Activated CD8-positive, alpha-beta memory T cell treated with anti-CD3 and anti-CD28 coated beads, Interleukin-2, amount 10 ng/mL, durations not matched to agents 7 days and 5 days (primary cell): ENCODE data around the gene SYCN. TPM values are rescaled to one million over a fixed set of nuclear protein-coding genes. Genes with fewer than 3 reads are reported as not detected.

Experiments
- ATAC-seq: fragments of 150-1000 bp; cut with Tn5 transposase; one replicate; pipeline ENCODE4 v1.10.0; 2021; ENCODE audit warnings: moderate library complexity
- CTCF ChIA-PET: fragments of 350-600 bp; sonication (Branson Sonifier 250); formaldehyde crosslinking; loops from one replicate; lab custom pipeline; 2021; ENCODE audit warnings: antibody characterized with exemption; lab: Charles Lee
- DNase-seq: peaks from one replicate; pipeline ENCODE4 v3.0.0-alpha.2; 2020
- H3K27ac Mint-ChIP-seq: one replicate; pipeline ENCODE4 v1.8.0; 2021; ENCODE audit warnings: mild to moderate bottlenecking, mixed read lengths
- H3K27me3 Mint-ChIP-seq: one replicate; pipeline ENCODE4 v1.8.0; 2021; ENCODE audit warnings: mixed read lengths
- H3K36me3 Mint-ChIP-seq: one replicate; pipeline ENCODE4 v1.8.0; 2021; ENCODE audit warnings: mild to moderate bottlenecking, mixed read lengths
- H3K4me1 Mint-ChIP-seq: one replicate; pipeline ENCODE4 v1.8.0; 2021; ENCODE audit warnings: mixed read lengths
- H3K4me3 Mint-ChIP-seq: one replicate; pipeline ENCODE4 v1.8.0; 2021; ENCODE audit warnings: mild to moderate bottlenecking, moderate library complexity, mixed read lengths
- H3K9me3 Mint-ChIP-seq: one replicate; pipeline ENCODE4 v1.8.0; 2022; ENCODE audit warnings: low read depth, mixed read lengths
- total RNA-seq, 2 experiments: library from RNA; stranded (reverse); gene quantifications; one replicate each; pipeline ENCODE4 v1.2.3, GENCODE V29; 2021

The SYCN gene
- total RNA-seq, 2 experiments from 2014 or later: not detected

DNA sequence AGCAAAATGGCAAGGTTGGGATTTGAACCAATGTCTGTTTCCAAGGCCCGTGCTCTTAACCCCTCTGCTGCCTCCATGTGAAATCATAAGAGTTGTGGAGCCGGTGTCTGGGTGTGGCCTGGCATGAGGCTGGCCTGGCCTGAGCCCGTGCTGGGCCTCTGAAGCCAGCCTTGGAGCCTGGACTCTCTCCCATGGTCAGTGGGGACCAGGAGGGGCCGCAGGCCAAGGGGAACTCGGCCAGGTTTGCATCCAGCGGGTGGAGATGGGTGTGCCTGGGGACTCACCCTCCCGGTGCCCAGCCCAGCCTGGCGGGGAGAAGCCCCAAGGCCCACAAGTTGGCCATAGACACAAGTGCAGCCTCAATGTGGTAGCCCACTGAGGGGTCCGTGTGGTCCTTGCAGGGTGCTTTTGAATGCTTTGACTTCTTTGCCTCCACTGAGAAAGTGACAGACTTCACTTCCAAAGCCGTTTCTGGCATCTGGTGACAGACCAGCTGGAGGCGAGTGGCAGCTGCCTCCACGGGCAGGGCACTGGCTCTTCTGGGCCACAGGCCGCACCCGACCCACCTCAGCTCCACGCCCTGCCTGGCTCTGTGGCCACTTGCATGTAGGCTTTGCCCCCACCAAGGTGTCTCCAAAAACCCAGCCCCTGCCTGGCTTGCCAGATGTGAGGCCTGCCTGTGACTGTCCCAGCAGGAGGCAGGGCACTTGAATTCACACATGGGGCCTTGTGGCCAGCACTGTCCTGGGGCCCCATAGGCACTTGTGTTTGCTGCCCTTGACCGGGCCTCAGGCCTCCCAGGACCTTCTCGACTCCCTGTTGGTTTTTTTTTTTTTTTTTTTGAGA lies 33.5 kb downstream of the SYCN start:
- DNase-seq: no peak
- CTCF ChIA-PET: interaction anchor here (0.7 kb wide), 1 partner anchor 23 kb away, joined by 3 read pairs; no protein-coding TSS in a partner anchor
- no peaks in the 10 kb centered on the region for H3K9me3 Mint-ChIP-seq
- no peak overlapping the region for H3K4me3 Mint-ChIP-seq
- no peak overlapping the region for H3K27ac Mint-ChIP-seq
- ATAC-seq: no peak
- no peaks in the 10 kb centered on the region for H3K4me1 Mint-ChIP-seq
- H3K27me3 Mint-ChIP-seq: no peaks in the 10 kb centered on the region
- no peaks in the 10 kb centered on the region for H3K36me3 Mint-ChIP-seq

DNA sequence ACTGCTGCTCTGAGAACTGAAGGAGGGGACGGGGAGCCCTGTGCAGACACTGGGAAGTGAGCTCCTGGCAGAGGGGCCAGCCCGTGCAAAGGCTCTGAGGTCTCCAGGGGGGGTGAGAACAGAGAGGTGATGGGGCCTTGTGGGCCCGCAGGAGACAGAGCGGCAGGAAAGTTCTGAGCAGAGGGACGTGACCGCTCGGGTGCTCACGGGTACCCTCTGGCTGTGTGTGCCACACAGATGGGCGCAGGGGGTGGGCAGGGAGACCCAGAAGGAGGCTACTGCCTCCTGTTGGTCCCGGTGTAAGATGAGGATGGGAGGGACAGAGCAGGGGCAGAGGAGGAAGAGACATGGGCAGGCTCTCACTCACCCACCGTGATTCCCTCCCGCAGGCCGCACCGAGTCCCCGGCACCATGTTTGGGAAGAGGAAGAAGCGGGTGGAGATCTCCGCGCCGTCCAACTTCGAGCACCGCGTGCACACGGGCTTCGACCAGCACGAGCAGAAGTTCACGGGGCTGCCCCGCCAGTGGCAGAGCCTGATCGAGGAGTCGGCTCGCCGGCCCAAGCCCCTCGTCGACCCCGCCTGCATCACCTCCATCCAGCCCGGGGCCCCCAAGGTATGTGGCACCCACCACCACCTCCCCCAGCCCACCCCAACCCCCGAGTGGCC lies 34.8 kb downstream of the SYCN start:
- Mint-ChIP-seq H3K27me3 (no peaks in the 10 kb centered on the region), H3K4me3 (no peak overlapping the region), H3K36me3 (no peaks in the 10 kb centered on the region), H3K9me3 (no peaks in the 10 kb centered on the region), H3K4me1 (no peaks in the 10 kb centered on the region), H3K27ac (no peak overlapping the region)
- CTCF ChIA-PET: no interaction called here
- ATAC-seq: no peak
- no peak for DNase-seq

GRCh38 chr19:39168258-39169142 lies 35.6 kb downstream of the SYCN start:
- H3K9me3 Mint-ChIP-seq: no peaks in the 10 kb centered on the region
- no peak overlapping the region for H3K4me3 Mint-ChIP-seq
- H3K36me3 Mint-ChIP-seq: no peaks in the 10 kb centered on the region
- no peak for ATAC-seq
- DNase-seq: no peak
- no peaks in the 10 kb centered on the region for H3K4me1 Mint-ChIP-seq
- no peak overlapping the region for H3K27ac Mint-ChIP-seq
- CTCF ChIA-PET: no interaction called here
- H3K27me3 Mint-ChIP-seq: no peaks in the 10 kb centered on the region

DNA sequence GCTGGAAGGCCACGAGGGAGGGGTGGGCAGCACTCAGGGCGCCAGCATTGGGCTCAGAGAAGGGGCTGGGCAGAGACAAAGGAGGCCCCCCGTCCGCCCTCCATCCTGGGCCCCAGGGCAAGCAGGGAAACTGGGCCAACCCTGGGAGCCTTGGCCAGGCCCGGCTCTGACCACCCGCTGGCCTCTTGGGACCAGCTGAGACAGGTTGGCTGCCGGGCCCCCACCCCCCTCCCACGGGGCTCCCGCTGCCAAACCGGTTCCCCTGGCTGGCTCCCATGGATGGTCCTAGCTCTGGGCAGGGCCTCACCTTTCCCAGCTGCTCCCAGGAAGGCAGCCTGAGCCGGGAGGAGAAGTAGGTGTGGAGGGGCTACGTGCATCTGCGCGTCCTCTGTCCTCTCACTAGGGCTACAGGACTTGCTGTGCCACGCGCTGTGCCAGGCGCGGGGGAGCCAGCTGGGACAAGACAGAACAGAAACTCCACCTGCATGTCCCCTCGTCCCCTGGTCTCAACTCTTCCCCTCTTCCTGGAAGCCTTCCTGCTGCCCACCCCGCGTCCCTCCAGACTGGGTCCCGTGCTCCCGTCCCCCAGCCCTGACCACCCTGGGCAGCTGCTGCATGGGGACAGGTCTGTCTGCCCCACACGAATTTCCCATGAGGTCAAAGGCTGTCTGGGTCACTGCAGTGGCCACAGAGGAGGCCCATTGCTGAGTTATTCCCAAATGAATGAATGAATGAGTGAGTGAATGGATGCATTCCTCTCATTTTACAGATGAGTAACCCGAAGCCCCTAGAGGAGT lies 36.4 kb downstream of the SYCN start:
- ATAC-seq: no peak
- Mint-ChIP-seq H3K36me3 (no peaks in the 10 kb centered on the region), H3K4me3 (no peak overlapping the region), H3K27me3 (no peaks in the 10 kb centered on the region), H3K4me1 (peaks cover 3% of the 10 kb centered on the region), H3K27ac (no peak overlapping the region), H3K9me3 (no peaks in the 10 kb centered on the region)
- CTCF ChIA-PET: no interaction called here
- no peak for DNase-seq

DNA sequence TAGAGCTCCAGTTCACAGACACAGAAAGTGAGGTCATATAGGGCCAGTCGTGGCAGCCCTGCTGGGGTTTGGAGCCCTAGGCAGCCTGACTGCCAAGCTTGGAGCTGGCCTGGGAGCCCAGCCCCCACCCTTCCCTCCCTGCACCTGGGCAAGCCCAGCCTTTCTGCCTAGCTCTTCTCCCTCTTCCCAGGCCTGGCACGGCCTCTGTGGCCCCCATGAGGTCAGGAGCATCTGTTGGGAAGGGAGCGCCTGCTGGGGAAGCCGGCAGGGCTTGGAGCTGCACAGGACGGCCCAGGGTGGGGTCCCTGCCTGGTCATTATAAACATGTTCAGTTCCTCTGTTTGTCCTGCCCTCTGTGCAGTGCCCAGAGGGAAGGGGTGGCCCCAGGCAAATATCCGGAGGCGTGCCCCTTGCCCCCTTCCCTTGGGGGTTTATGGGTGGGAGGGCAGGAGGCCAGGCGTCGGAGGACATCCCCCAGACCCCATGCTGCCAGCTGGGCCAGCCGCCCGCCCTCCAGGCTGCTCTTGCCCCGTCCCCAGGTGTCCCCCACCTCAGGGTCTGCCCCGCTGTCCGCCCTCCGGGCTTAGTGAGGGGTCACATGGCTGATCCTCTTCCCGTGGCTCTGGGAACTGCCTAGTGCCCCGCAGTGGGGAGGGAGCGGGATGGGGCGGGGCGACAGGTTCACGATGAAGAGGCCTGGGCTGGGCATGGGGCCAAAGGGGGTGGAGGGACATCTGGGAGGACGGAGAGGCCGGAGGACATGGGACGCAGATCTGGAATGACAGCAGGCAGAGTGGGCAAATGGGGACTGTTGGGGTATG lies 37.3 kb downstream of the SYCN start:
- Mint-ChIP-seq H3K9me3 (no peaks in the 10 kb centered on the region), H3K27me3 (no peaks in the 10 kb centered on the region), H3K4me3 (no peak overlapping the region), H3K27ac (no peak overlapping the region), H3K4me1 (peaks cover 5% of the 10 kb centered on the region), H3K36me3 (no peaks in the 10 kb centered on the region)
- no peak for DNase-seq
- CTCF ChIA-PET: no interaction called here
- no peak for ATAC-seq

DNA sequence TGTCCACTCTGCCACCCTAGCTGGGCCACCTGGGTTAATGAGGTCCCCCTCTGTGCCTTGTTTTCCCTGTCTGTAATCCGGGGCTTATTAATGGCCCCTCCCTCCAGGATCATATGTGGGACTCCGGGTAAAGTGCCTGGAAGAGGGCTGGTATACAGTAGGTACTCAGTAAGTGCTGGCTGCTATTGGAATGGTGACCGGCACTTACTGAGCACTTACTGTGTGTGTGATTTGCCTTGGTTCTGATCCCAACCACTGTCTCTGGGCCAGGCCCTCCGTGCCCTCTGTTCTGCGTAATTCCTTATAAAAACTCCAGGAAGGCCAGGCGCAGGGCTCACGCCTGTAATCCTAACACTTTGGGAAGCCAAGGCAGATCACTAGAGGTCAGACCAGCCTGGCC lies 38.2 kb downstream of the SYCN start:
- H3K27ac Mint-ChIP-seq: no peak overlapping the region
- no peaks in the 10 kb centered on the region for H3K36me3 Mint-ChIP-seq
- no peaks in the 10 kb centered on the region for H3K9me3 Mint-ChIP-seq
- H3K4me3 Mint-ChIP-seq: no peak overlapping the region
- no peak for DNase-seq
- no peak for ATAC-seq
- CTCF ChIA-PET: no interaction called here
- H3K27me3 Mint-ChIP-seq: no peaks in the 10 kb centered on the region
- H3K4me1 Mint-ChIP-seq: peaks cover 5% of the 10 kb centered on the region

DNA sequence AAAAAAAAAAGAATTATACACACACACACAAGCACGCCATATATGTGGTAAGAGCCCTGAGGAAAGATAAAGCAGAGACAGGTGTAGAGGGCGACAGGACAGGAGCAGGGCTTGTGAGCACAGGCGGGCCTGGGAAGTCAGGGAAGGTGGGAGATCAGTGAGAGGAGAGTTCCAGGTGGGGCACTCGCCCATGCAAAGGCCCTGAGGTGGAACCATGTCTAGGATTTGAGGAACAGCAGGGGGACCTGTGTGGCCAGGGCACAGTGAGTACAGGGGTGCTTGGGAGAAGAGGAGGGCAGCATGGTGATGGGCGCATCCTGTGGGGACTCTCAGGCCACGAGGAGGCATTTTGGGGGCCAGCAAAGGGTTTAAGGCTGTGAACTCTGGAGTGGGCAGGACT lies 39.8 kb downstream of the SYCN start:
- CTCF ChIA-PET: interaction anchor here (1.5 to 2.3 kb wide), 2 partner anchors 55 to 112 kb away, joined by 4 to 7 read pairs; no protein-coding TSS in a partner anchor
- no peak for DNase-seq
- no peak for ATAC-seq
- H3K27me3 Mint-ChIP-seq: no peaks in the 10 kb centered on the region
- no peak overlapping the region for H3K27ac Mint-ChIP-seq
- no peaks in the 10 kb centered on the region for H3K9me3 Mint-ChIP-seq
- peaks cover 9% of the 10 kb centered on the region for H3K4me1 Mint-ChIP-seq
- H3K36me3 Mint-ChIP-seq: no peaks in the 10 kb centered on the region
- H3K4me3 Mint-ChIP-seq: no peak overlapping the region

- Mint-ChIP-seq H3K4me1 (peaks cover 9% of the 10 kb centered on the region), H3K27ac (no peak overlapping the region), H3K36me3 (no peaks in the 10 kb centered on the region), H3K27me3 (no peaks in the 10 kb centered on the region), H3K9me3 (no peaks in the 10 kb centered on the region), H3K4me3 (no peak overlapping the region)
- DNase-seq: no peak
- no peak for ATAC-seq
- CTCF ChIA-PET: interaction anchor here (1.5 to 2.3 kb wide), 2 partner anchors 54 to 112 kb away, joined by 4 to 7 read pairs; no protein-coding TSS in a partner anchor
These were observed 40.4 kb downstream of the SYCN start for GRCh38 chr19:39163621-39164020.

DNA sequence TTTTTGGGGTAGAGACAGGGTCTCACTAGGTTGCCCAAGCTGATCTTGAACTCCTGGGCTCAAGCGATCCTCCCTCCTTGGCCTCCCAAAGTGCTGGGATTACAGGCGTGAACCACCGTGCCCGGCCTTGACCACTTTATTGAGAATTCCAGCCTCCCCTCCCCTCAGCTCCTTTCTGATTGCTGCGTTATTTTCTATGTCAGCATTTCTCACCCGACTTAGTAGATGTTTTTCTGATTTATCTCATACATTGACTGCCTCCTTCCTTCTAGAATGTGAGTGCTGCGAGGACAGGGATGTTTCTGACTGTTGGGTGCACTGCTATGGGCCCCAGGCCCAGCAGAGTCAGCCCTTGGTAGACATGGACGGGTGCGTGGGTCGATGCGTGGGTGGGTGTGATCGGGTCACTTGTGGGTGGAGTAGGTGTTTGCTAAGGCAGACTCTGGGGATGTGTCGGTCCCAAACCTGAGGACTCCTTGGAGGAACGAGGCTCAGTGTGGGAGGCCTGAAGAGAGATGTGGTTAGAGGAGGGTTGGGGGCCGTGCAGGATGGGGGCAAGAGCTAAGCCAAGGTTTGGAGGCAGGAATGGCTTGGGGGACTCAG lies 41.5 kb downstream of the SYCN start:
- CTCF ChIA-PET: interaction anchor here (0.5 to 2.3 kb wide), 4 partner anchors 53 to 205 kb away, joined by 3 to 7 read pairs (median 4); no protein-coding TSS in a partner anchor

GRCh38 chr19:39160889-39161672 lies 43.0 kb downstream of the SYCN start:
- no peak overlapping the region for H3K4me3 Mint-ChIP-seq
- DNase-seq (no peak), ATAC-seq (no peak)
- CTCF ChIA-PET: no interaction called here
- no peak overlapping the region for H3K27ac Mint-ChIP-seq
- no peaks in the 10 kb centered on the region for H3K9me3 Mint-ChIP-seq
- H3K4me1 Mint-ChIP-seq: peaks cover 17% of the 10 kb centered on the region
- H3K27me3 Mint-ChIP-seq: no peaks in the 10 kb centered on the region
- no peaks in the 10 kb centered on the region for H3K36me3 Mint-ChIP-seq

More for the DNA sequence above, 41.5 kb downstream of the SYCN start:
- no peak overlapping the region for H3K4me3 Mint-ChIP-seq
- DNase-seq (no peak), ATAC-seq (no peak)
- peaks cover 12% of the 10 kb centered on the region for H3K4me1 Mint-ChIP-seq
- H3K27me3 Mint-ChIP-seq: no peaks in the 10 kb centered on the region
- H3K9me3 Mint-ChIP-seq: no peaks in the 10 kb centered on the region
- no peaks in the 10 kb centered on the region for H3K36me3 Mint-ChIP-seq
- H3K27ac Mint-ChIP-seq: no peak overlapping the region

DNA sequence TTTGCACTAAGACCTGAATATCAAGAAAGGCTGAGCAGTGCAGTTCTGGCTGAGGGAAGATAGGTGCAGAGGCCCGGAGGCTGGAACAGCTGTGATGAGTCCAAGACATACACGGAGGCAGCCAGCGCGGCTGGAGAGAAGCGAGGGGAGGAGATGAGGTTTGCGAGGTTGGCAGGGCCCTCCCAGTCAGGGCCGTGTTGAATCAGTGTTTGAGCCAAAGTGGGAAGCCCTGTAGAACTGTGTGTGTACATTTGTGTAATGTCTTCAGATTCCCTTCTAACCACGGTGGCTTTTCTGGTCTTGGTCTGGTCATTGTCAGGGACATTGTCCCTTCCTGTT lies 43.6 kb downstream of the SYCN start:
- Mint-ChIP-seq H3K4me3 (no peak overlapping the region), H3K4me1 (peaks cover 17% of the 10 kb centered on the region), H3K27me3 (no peaks in the 10 kb centered on the region), H3K36me3 (no peaks in the 10 kb centered on the region), H3K27ac (no peak overlapping the region), H3K9me3 (no peaks in the 10 kb centered on the region)
- DNase-seq (no peak), ATAC-seq (peak; percentile 16)
- CTCF ChIA-PET: no interaction called here
